GDM1 (cell line): ENCODE results near the gene CYTH2.

Source experiments
- DNase-seq: peaks from one replicate; lab custom pipeline; 2025; lab: John Stamatoyannopoulos, UW

CYTH2 gene

GRCh38 chr19:48495396-48495795 is 26.2 kb downstream of the CYTH2 start:
- DNase-seq = peak; percentile 77

DNA sequence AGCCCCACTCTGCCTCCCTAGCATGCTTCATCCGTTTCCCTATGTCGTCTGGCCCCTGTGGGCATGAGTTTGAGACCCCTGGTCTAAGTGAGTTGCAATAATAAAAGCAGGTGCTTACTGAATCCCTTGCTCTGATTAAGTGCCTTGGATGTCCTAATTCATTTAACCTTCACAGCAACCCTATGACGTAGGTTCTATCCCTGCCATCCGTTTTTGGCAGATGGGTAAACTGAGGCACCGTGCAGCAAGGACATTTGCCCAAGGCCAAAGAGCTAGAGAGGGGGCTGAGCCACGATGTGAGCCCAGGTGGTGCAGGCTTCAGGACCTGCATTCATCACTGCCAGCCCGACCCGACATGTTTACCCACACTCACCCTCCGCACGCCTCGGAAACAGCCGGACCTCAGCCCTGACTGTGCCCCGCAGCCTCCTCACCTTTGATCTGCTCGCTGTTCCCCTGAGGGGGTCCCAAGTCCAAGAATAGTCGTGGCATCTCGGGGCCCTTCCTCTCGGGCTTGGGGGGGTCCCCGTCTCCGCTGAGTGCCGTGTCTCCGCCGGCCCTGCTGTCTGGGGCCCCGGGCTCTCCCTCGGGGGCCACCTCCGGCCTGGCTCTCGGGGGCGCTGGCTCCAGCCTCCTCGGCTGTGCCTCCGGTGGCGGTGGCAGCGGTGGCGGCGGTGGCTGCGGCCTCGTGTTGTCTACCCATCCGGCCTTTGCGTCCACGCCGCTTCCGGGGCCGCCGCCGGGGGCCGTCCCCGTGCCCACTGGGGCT is 28.0 kb downstream of the CYTH2 start:
- no peak for DNase-seq

- DNase-seq = no peak
These were observed 28.8 kb downstream of the CYTH2 start for GRCh38 chr19:48497728-48498594.

DNA sequence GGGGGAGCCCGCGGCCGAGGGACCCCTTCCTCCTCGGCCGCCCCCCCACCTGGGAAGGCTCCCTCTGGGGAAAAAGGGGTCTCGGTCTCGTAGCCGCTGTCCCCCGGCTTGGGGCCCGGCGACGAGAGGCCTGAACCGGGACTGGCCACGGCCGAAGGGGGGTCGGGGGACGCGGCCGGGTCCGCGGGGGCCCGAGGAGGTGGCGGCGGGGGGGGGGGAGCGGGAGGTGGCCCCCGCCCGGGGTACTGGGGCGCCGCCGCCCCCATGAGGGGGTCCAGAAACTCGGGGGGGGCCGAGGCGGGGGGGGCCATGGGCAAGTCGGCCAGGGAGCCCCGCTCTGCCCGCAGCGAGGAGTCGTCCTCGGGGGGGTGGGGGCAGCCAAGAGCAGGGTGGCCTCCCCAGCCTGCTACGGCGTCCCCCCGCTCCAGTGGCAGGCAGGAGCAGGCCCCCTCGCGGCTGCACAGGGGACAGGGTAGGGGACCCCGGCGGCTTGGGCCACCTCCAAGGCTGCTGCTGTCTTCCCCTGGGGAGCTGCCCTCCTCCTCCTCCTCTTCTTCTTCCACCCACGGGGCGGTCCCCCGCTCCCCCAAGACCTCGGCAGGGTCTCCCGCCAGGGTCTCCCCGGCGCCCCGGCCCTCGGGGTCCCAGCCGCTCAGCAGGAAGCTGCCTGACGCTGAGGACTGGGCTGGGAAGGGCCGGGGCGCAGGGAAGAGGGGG is 29.6 kb downstream of the CYTH2 start:
- DNase-seq = no peak

DNA sequence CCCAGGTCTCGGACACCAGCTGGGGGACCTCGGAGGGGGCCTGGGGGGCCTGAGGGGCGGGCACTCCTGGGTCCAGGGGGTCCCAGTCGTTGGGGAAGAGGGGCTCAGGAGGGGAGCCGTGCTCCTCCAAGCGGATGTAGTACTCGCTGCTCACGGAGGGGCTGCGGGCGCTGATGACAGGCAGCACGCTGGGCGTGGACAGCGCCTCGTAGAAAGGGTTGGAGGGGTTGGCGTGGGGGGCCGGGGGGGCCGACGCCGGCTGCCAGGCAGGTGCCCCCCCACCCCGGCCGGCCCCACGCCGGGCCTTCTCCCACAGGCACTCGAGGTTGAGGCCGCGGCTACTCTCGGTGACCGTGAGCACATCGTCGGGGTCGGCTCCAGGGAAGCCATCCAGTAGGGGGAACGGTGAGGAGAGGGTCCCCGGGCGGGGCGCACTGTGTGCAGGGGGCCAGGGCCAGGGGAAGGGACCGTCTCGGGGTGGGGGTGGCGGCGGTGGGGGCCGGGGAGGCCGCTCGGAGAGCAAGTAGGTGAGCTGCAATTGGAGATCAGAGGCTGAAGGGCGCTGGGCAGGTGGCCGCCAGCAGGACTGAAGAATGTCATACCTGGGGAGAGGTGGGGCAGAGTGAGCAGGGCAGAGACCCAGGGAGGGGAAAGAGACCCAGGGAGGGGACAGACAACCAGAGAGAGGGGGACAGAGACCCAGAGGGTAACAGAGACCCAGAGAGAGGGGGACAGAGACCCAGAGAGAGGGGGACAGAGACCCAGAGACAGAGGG is 30.3 kb downstream of the CYTH2 start:
- no peak for DNase-seq

- no peak for DNase-seq
These were observed 31.8 kb downstream of the CYTH2 start for GRCh38 chr19:48500830-48501493.

DNA sequence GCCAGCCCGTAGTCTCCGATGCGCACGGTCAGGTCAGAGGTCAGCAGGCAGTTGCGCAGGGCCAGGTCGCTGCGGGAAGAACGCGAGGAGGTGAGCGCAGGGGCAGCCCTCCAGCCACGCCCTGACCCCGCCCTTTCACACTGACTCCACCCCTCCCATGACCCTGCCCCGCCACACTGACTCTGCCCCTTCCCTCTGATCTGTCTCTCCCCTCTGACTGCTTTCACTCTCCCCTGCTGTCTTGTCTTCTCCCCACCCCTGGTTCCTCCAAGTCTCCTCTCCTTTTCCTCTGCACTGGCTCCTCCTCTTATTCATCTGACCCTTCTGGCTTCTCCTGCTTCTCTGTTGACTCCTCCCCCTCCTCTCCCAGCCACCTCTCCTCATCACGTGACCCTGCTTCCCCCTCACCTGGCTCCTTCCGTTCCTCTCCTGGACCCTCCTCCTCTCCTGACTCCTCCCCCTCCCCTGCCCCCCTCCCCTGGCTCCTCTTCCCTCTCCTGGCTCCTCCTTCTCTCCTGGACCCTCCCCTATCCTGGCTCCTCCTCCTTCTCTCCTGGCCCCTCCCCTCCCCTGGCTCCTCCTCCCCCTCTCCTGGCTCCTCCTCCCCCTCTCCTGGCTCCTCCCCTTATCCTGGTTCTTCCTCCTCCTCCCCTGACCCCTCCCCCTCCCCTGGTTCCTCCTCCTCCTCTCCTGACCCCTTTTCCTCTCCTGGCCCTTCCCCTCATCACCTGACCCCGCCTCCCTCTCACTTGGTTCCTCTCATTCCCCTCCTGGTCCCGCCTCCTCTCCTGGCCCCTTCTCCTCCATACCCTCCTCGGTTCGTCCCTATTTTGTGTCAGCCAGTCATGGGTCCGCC is 32.6 kb downstream of the CYTH2 start:
- DNase-seq = peak; percentile 96

DNA sequence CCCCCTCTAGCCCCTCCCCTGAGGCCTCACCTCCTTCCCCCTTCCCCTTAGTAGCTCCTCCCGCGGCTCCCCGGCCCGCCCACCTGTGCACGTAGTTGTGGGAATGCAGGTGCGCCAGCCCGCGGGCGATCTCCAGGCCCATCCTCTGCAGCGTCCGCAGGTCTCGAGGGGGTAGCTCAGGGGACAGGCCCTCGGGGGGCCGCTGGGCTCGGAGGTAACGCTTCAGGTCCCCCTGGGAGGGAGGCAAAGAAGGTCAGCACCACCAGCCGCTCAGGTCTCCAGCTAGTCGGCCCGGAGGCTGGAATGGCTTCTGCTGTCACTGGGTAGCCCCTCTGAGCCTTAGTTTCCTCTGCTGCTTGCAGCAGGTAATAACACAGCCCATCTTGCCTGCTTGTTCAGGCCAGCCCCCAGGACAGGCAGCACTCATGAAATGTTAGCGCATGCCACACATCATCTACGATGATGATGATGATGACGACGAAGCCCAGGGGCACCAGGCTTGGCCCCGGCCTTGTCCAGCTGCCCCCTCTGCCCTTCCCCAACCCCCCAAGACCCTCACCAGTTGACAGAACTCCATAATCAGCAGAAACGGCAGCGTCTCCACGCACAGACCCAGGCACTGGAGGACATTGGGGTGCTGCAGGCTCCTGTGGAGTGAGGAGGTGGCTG is 33.3 kb downstream of the CYTH2 start:
- DNase-seq = no peak

GRCh38 chr19:48506138-48506733 is 37.1 kb downstream of the CYTH2 start:
- DNase-seq = peak; percentile 29

GRCh38 chr19:48507911-48508439 is 38.8 kb downstream of the CYTH2 start:
- no peak for DNase-seq

DNA sequence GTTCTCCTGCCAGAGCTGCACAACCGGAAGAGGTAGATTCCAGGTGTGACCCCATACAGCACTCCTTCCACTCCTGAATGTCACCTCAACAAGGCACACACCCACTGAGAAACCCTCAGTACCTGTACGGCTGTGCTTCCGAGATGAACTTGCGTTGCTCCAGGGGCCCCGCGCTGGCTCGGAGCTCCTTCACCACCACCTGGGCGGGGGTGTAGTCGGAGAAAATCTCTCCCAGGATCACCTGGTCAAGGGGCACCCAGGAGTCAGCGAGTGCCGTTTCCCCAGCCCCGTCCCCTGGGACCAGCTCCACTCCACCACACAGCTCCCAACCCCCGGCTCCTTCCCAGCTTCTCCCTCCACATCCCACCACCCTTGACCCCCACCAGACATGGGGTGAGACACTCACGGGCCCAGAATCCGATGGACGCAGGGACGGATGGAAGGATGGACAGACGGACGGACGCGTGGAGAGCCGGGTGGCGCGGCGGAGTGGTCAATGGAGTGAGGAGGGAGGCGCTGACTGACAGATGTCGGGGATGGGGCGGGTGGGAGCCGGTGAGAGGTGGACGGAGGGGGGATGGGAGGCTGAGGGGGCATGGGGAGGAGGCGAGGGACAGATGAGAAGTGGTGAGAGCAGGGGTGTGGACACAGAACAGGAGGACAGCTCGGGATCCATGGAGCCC is 39.7 kb downstream of the CYTH2 start:
- no peak for DNase-seq

- DNase-seq = no peak
These were observed 40.5 kb downstream of the CYTH2 start for GRCh38 chr19:48509467-48510194.

- peak; percentile 4 for DNase-seq
These were observed 41.5 kb downstream of the CYTH2 start for GRCh38 chr19:48510421-48511268.

DNA sequence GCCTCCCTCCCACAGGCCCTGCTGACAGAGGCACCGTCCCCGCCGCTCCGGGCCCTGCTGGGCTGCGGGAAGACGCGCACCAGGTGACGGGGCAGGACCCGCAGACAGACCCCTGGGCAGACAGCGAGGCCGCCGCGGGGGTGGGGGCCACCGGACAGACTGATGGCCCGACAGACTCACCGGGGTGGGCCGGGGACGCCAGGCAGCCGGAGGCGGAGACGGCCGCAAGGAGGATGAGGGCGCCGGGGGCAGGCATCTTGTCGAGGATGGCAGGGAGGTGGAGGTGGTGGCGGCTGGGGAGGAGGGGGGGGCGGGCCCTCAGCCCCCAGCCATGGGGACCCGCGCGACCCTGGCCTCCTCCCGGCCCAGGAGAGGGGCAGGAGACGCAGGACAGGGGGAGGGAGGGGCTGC is 42.2 kb downstream of the CYTH2 start:
- DNase-seq = no peak

DNA sequence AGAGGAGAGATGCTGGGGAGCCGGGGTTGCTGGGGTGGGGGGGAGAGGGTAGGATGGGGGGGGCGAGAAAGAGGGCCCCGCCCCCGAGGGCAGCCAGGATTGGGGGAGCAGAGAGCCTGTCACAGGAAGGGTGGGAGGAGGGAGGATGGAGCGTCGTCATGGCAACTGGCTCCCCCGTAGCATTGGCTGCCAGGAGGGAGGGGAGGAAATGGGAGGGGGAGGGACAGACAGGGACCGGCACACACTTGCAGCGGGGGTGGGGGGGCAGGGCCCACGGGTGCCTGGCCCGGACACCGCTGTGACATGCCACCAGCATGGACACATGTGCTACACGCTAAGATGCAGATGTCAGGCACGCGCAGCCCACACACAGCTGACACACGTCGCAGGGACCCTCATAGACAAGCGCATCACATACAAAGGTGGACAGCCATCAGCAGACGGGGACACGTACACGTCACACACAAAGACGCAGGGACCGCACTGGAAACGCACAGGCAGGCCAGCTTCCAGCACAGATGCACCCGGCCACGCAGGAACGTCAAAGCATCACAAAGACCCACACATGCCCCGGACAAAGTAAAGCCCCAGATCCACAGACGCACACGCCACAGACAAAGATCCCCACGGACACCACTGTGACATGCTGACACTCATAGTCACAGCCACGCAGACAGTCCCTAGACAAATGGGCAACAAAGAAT is 42.8 kb downstream of the CYTH2 start, which contains the start of gene LMTK3:
Gene LMTK3 (minus strand): TSS at position 36 of the 704 bp plus-strand sequence. CDS start 259 bp downstream, outside the sequence.
- DNase-seq = no peak
